Activated CD8-positive, alpha-beta memory T cell treated with anti-CD3 and anti-CD28 coated beads, Interleukin-2, amount 50 U/mL, for 24 hours (primary cell): ENCODE results near the gene NELFE.
"Not testable (repeated sequence)": the region's sequence is repeated elsewhere in the genome, so short reads cannot be mapped to it uniquely, and the experiment has no call there.

Source experiments
- DNase-seq: peaks from one replicate; pipeline ENCODE4 v3.0.0-alpha.2; 2020; ENCODE audit errors: extremely low read depth

The NELFE gene, protein sequence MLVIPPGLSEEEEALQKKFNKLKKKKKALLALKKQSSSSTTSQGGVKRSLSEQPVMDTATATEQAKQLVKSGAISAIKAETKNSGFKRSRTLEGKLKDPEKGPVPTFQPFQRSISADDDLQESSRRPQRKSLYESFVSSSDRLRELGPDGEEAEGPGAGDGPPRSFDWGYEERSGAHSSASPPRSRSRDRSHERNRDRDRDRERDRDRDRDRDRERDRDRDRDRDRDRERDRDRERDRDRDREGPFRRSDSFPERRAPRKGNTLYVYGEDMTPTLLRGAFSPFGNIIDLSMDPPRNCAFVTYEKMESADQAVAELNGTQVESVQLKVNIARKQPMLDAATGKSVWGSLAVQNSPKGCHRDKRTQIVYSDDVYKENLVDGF

DNA sequence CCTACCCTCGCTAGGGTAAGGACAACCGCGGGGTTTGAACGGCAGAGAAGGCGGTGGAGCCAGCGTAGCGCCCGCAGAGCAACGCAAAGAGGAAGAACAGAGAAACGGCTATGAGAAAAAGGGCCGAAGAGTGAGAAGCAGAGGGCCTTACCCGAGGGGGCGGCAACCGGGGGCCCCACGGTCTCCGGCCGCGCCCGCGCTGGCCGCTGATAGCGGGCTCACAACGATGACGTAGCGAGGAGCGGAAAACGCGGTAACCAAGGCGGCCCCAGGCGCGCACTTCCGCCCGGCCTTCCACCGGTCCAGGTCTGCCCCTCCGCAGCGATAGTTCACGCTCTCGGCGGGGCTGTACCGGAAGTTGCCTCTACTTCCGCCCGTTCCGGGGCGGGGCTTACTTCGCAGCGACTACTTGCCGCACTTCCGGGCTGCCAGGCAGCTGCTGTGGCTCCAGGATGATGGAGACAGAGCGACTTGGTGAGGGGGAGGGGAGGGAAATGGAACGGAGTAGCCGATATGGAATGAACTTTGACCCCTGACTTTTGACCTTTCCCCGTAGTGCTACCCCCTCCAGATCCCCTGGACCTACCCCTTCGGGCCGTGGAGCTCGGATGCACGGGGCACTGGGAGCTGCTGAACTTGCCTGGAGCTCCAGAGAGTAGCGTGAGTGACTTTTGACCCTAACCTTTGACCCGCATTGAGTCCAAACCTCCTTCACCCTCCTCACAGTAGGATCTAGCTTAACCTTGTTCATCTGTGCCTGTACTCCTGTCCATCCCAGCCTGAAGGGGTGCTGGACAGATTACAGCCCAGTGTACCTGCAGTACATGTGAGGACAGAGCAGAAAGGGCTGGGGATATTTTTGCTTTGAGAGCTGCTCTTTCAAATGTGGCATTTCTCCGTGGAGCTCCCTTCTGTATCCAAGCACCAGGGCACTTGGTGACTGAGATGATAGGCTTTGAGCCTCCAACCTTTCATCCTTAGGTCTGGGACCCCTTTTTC lies at the start of gene NELFE, which contains the start of gene SKIC2:
Gene NELFE, minus strand, starts transcription at position 231 of the 999 bp plus-strand sequence. CDS start 525 bp downstream, outside the sequence.
Gene SKIC2, plus strand, starts transcription at position 435 of the 999 bp plus-strand sequence. Its CDS starts 18 bp downstream, at position 453.
- DNase-seq: peak; percentile 97

DNA sequence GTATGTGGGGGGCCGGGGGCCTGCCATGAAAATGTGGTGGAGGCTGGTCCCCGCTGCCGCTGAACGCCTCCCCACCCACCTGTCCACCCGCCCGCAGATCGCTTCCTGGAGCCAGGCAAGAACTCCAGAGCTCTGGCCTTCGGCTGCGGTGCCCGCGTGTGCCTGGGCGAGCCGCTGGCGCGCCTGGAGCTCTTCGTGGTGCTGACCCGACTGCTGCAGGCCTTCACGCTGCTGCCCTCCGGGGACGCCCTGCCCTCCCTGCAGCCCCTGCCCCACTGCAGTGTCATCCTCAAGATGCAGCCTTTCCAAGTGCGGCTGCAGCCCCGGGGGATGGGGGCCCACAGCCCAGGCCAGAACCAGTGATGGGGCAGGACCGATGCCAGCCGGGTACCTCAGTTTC lies 49.3 kb upstream of the NELFE start:
- DNase-seq: not testable (repeated sequence)

DNA sequence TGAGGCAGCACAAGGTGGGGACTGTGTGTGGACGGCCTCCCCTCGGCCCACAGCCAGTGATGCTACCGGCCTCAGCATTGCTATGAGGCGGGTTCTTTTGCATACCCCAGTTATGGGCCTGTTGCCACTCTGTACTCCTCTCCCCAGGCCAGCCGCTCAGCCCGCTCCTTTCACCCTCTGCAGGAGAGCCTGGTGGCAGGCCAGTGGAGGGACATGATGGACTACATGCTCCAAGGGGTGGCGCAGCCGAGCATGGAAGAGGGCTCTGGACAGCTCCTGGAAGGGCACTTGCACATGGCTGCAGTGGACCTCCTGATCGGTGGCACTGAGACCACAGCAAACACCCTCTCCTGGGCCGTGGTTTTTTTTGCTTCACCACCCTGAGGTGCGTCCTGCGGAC lies 48.3 kb upstream of the NELFE start:
- DNase-seq: not testable (repeated sequence)

DNA sequence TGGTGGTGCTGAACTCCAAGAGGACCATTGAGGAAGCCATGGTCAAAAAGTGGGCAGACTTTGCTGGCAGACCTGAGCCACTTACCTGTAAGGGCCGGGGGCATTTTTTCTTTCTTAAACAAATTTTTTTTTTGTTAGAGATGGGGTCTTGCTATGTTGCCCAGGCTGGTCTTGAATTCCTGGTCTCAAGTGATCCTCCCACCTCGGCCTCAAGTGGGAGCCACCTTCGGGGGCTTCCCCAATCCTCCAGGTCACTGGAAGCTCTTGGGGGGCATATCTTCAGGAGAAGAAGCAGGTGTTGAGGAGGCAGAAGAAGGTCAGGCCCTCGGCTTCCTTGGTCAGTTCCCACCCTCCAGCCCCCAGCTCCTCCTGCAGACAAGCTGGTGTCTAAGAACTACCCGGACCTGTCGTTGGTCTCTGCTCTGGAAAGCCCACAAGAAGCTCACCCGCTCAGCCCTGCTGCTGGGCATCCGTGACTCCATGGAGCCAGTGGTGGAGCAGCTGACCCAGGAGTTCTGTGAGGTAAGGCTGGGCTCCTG lies 47.3 kb upstream of the NELFE start:
- not testable (repeated sequence) for DNase-seq

DNA sequence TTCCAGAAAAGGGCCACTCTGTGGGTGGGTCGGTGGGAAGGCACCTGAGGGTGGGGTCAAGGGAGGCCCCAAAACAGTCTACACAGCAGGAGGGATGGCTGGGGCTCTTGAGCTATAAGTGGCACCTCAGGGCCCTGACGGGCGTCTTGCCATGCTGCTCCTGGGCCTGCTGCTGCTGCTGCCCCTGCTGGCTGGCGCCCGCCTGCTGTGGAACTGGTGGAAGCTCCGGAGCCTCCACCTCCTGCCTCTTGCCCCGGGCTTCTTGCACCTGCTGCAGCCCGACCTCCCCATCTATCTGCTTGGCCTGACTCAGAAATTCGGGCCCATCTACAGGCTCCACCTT lies 46.7 kb upstream of the NELFE start:
- DNase-seq: not testable (repeated sequence)

DNA sequence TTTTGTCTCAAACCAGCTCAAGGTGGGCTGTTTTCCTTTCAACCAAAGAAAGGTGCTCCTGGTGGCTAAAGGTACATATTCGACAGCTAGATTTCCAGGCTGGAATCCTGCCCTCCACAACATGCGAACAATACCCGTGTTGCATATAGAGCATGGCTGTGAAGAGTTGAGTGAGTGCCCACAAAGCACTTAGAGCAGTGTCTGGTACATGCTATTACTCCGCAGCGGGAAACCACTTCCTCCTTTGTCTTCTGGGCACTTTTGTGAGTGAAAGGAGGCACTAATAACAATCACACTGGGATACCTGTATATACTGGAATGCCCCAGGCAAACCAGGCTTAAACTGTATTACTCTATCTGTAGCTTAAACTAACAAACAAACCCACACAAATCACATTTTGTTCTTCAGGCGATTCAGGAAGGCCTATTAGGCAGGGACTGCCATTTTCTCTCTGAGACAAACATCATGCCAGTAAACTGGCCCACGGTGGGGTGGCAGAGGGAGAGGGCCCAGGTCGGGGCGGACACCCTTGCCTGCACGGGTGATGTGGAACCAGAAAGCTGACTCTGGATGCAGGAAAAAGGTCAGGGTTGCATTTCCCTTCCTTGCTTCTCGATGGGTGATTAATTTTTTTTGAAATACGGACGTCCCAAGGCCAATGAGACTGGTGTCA lies 46.2 kb upstream of the NELFE start:
- not testable (repeated sequence) for DNase-seq

DNA sequence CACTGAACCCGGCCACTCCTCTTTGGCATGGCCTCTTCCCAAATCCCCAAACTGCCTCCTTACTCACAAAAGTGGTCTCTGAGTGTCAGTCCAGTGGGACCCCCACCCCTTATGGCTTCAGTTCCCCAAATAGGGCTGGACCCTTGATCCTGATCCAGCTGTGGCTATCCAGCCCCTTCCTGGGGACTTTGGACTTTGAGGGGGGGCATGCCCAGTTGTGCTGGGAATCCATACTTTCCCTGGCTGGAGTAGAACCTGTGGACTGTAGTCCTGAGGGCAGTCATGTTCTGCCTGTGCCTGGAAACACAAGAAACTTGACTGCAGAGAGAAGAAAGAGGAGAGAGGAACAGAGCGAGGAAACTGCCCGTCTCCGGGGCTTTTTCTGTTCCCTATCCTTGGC lies 45.6 kb upstream of the NELFE start:
- not testable (repeated sequence) for DNase-seq

DNA sequence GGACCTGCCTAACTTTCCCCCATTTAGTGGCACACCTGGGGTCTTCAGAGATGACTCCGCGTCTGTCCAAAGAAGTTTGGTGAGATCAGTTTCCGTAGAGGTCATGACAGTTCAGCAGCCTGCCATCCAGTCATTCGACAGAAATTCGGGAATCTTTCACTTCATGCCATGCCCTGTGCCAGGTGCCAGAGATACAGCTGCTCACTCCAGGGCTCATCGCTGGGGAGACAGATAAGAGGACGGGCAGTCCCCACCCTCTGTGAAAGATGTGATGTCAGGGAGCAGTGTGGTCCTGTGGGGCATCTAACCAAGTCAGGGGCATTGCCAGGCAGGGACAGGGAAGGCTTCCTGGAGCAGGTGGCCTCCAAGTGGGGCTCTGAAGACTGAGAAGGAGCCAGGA lies 44.5 kb upstream of the NELFE start:
- not testable (repeated sequence) for DNase-seq

DNA sequence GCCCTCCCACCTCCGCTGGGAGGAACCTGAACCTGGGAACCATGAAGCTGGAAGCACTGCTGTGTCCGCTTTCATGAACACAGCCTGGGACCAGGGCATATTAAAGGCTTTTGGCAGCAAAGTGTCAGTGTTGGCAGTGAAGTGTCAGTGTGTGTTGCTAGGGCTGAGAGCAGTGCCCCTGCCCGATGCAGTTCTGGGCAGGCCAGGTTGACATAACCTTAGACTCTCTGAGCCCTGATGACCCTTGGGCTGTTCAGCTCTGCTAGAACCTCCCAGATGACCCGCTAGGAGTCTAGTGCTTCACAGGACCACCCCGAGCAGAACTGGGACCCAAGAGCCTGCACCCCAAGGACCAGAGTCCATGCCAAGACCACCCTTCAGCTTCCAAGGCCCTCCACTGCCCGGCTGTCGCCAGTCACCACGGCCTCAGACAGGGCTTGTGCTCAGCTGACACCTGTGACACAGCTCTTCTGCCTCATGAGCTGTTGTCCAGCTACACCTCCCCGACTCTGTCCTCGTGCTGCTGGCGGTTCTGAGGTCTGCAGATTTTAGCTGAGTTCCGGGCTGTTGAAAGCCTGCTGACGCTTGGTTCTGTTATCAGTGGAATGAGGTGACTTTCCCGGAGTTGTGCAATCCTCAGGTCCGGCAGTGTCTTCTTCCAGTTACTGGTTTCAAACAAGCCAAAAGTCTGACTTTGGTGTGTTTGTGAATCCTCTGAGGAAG lies 43.9 kb upstream of the NELFE start:
- not testable (repeated sequence) for DNase-seq

DNA sequence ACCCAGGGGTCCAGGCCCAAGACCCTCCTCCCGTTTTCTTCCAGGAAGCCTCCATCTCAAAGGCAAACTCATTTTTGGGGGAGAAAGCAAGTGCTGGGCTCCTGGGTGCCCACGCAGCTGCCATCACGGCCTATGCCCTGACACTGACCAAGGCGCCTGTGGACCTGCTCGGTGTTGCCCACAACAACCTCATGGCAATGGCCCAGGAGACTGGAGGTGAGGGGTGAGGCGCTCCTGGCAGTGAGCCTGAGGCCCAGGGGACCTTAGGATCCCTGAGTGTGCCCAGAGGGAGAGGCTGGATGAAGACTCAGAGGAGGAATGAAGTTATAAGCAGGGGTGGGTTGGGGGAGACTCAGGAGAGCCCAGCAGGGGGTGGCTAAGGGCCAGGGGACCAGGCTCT lies 37.6 kb upstream of the NELFE start:
- not testable (repeated sequence) for DNase-seq

DNA sequence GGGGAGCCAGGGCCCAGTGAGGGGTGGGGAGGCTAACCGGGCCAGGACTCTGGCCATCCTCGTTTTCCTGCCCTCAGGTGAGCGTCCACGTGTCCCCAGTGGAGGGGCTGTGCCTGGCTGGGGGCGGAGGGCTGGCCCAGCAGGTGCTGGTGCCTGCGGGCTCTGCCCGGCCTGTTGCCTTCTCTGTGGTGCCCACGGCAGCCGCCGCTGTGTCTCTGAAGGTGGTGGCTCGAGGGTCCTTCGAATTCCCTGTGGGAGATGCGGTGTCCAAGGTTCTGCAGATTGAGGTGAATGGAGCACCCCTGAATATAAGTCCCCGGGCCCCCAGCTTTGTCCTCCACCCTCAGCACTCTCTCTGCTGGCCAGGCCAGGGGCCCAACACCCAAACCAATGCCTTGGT lies 35.6 kb upstream of the NELFE start:
- DNase-seq: not testable (repeated sequence)

DNA sequence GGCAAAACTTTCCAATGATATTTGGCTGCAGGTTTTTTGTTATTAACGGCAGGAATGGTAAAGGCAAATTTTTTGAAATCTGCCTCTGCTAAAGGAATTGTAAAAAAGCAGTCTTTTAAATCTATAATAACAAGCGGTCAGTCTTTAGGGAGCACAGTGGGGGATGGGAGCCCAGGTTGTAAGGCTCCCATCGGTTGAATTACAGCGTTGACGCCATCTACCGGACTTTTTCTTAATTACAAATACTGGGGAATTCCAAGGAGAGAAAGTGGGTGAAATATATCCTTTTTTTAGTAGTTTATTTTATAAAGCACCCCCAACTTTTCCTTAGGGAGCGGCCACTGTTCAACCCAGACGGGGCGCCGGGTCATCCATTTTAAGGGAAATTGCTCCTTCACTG lies 30.6 kb upstream of the NELFE start:
- not testable (repeated sequence) for DNase-seq

DNA sequence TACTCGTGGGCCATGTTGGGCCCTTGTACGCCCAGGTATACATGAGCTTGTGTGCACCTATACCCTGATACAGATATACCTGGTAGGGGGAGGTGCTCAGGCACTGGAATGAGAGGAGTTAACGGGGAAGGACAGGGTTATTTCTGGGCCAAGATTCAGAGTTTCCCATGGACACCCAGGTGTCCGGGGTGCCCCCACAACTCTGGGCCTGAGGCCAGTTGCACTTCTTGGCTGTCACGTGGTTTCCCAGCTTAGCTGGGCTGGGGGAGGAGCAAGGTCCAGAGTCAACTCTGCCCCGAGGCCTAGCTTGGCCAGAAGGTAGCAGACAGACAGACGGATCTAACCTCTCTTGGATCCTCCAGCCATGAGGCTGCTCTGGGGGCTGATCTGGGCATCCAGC lies 23.0 kb upstream of the NELFE start, which contains the start of gene C4A:
Gene C4A, plus strand, starts transcription at position 314 of the 400 bp plus-strand sequence. Its CDS starts 51 bp downstream, at position 365.
- not testable (repeated sequence) for DNase-seq

DNA sequence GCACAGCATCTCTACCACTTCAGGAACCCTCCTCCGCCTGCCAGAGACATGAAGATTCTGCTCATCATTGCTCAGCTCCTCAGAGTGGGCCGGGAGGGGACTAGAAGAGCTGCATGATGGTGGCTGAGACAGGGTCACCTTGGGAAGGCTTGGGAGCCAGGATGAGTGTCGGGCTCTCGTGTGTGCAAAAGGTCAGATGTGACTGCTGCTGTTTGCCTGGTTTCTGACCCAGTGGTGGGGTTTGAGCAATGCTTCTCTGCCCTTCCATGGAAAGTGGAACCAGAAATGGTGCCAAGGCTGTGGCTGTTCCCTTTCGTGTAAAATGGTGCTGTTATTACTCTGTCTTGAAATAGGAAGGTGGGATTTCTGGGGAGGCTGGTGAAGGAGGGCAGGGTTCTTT lies 22.2 kb upstream of the NELFE start:
- DNase-seq: not testable (repeated sequence)

DNA sequence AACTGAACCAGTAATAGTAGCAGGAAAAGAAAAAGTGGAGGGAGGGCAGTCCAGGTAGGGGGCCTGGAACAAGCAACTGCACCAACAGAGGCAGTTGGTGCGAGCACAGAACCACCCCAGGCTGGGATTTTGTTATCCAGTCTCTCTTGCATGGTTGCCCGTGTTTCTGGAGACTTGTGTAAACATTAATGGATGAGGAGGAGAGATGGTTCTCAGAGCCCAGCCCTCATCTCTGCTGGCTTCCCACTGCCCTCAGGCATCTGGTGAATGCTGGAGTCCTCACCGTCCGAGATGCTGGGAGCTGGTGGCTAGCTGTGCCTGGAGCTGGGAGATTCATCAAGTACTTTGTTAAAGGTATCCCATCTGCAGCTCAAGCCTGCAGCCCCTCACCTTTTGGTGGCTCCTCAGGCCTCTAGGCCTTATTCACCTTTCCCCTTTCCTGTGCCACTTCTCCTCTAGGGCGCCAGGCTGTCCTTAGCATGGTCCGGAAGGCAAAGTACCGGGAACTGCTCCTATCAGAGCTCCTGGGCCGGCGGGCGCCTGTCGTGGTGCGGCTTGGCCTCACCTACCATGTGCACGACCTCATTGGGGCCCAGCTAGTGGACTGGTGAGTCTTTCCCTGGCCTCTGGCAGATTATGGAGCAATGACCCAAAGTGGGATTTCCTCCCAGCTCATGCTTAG lies 21.6 kb upstream of the NELFE start:
- not testable (repeated sequence) for DNase-seq

DNA sequence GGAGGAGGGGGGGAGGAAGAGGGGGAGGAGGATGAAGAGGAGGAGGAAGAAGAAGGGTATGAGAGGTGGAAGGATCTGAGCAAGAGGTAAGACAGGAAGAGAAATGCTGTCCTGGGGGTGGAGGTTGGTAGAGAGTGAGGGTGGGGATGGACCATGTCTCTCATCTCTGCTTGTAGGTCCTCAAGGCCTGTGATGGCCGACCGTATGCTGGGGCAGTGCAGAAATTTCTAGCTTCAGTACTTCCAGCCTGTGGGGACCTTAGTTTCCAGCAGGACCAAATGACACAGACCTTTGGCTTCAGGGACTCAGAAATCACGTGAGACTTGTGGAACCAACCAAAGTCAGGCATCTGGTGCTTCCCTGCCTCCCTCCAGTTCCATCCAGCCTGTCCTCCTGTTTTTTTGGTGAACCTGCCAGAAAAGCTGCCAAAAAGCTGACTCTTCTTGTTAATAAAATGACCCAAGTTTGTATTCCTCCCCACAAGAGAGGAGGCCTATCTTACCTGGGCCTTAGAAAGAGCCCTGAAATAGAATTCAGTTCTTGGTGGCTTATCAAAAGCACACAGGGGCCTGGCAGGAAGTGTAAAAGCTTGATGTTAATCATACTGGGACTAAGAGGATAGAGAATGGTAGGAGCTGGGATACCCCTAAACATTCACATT lies 20.6 kb upstream of the NELFE start:
- no peak for DNase-seq

DNA sequence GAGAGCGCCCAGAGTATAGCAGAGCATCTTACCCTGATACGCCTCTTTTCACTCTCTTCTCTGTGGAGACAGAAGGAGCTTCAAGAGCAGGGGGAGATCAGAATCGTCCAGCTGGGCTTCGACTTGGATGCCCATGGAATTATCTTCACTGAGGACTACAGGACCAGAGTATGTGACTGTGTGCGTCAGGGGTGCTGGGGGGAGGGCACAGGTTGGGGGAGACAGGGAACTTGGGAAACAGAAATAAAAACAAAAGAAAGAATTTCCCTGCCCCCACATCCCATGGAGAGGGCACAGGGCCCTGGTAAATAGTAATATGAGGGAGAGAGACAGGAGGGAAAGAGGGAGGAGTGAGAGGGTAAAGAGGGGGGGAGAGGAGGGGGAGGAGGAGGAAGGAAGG lies 20.1 kb upstream of the NELFE start:
- no peak for DNase-seq

DNA sequence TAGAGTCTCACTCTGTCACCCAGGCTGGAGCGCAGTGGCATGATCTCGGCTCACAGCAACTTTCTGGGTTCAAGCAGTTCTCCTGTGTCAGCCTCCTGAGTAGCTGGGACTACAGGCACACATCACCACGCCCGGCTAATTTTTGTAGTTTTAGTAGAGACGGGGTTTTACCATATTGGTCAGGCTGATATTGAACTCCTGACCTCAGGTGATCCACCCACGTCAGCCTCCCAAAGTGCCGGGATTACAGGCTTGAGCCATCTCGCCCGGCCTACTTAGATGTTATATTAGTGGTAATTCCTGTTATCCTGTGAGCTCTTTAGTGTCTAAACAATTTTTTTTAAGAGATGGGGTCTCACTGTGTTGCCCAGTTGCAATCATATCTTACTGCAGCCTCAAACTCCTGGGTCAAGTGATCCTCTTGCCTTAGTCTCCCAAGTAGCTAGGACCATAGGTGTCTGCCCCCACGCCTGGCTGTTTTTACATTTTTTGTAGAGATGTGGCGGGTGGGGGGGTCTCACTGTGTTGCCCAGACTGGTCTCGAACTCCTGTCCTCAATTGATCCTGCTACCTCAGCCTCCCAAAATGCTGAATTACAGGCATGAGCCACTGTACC lies 19.2 kb upstream of the NELFE start:
- no peak for DNase-seq

DNA sequence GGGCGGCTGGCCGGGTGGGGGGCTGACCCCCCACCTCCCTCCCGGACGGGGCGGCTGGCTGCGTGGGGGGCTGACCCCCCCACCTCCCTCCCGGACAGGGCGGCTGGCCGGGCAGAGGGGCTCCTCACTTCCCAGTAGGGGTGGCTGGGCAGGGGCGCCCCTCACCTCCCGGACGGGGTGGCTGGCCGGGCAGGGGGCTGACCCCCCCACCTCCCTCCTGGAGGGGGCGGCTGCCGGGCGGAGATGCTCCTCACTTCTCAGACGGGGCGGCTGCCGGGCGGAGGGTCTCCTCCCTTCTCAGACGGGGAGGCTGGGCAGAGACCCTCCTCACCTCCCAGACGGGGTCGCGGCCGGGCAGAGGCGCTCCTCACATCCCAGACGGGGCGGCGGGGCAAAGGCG lies 17.3 kb upstream of the NELFE start:
- not testable (repeated sequence) for DNase-seq
